GM21367 (cell line): ENCODE results near the gene IQSEC1.

Source experiments
- ATAC-seq: cut with Tn5 transposase; IDR thresholded peaks from one replicate; pipeline ENCODE4 v1.9.1; 2021; ENCODE audit not compliant: unreplicated experiment

IQSEC1 gene

GRCh38 chr3:13069495-13069894, 3.7 kb downstream of the IQSEC1 start:
- peak; percentile 43 for ATAC-seq

- no peak for ATAC-seq
Measured at GRCh38 chr3:13068269-13069010, 4.8 kb downstream of the IQSEC1 start.

GRCh38 chr3:13067778-13068177, 5.5 kb downstream of the IQSEC1 start:
- no peak for ATAC-seq

- no peak for ATAC-seq
Measured at GRCh38 chr3:13066834-13067233, 6.4 kb downstream of the IQSEC1 start.

- ATAC-seq, result no peak
Measured at GRCh38 chr3:13066236-13066635, 7.0 kb downstream of the IQSEC1 start.

GRCh38 chr3:13065727-13066126, 7.5 kb downstream of the IQSEC1 start:
- ATAC-seq, result no peak

GRCh38 chr3:13064964-13065363, 8.3 kb downstream of the IQSEC1 start:
- ATAC-seq, result no peak

- ATAC-seq, result no peak
Measured at GRCh38 chr3:13064159-13064868, 8.9 kb downstream of the IQSEC1 start.

GRCh38 chr3:13063225-13063624, 10.0 kb downstream of the IQSEC1 start:
- ATAC-seq, result no peak

GRCh38 chr3:13062647-13063046, 10.6 kb downstream of the IQSEC1 start:
- no peak for ATAC-seq

GRCh38 chr3:13060341-13060910, 12.8 kb downstream of the IQSEC1 start:
- no peak for ATAC-seq

- no peak for ATAC-seq
Measured at GRCh38 chr3:13058346-13059120, 14.7 kb downstream of the IQSEC1 start.

- no peak for ATAC-seq
Measured at GRCh38 chr3:13057282-13058040, 15.8 kb downstream of the IQSEC1 start.

GRCh38 chr3:13055634-13056033, 17.6 kb downstream of the IQSEC1 start:
- ATAC-seq, result no peak

- ATAC-seq, result no peak
Measured at GRCh38 chr3:13054341-13055285, 18.6 kb downstream of the IQSEC1 start.

GRCh38 chr3:13053893-13054292, 19.3 kb downstream of the IQSEC1 start:
- ATAC-seq, result no peak

- ATAC-seq, result no peak
Measured at GRCh38 chr3:13053420-13053819, 19.8 kb downstream of the IQSEC1 start.

GRCh38 chr3:13052191-13052820, 20.9 kb downstream of the IQSEC1 start:
- no peak for ATAC-seq

- no peak for ATAC-seq
Measured at GRCh38 chr3:13051581-13051980, 21.6 kb downstream of the IQSEC1 start.
